Lower leg skin (tissue), 3 donors: ENCODE data around the gene CLMN.

Source experiments
- CTCF ChIP-seq, 3 donors: fragments of 450-650 bp; IDR thresholded peaks; one replicate each; pipeline ENCODE4 v1.5.1; 2016; ENCODE audit warnings: antibody characterized with exemption in 3 of 3, mild to moderate bottlenecking in 3 of 3, moderate library complexity in 2 of 3
- POLR2A ChIP-seq, 2 donors: fragments of 450-650 bp; IDR thresholded peaks; one replicate each; pipeline ENCODE4 v1.6.1; 2016 to 2017; ENCODE audit warnings: antibody characterized with exemption in 2 of 2, mild to moderate bottlenecking in 1 of 2, moderate library complexity in 1 of 2

DNA sequence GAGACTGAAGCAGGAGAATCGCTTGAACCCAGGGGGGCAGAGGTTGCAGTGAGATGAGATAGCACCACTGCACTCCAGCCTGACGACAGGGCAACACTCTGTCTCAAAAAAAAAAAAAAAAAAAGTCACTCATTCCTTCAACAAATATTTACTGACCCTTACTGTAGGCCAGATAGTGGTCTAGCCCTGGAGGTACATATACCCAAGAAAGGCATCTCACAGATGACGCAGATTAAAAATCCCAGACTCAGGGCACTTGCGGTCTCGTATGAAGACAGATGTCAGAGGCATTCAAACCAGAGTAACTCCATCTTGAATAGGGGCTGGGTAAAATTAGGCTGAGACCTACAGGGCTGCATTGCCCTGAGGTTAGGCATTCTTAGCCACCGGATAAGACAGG lies 44.8 kb downstream of the CLMN start:
- TF ChIP-seq CTCF (IDR thresholded peaks at IDR 0.05) (no peak), POLR2A (IDR thresholded peaks at IDR 0.05) (no peak)
